HG03457 (cell line): ENCODE measurements around the gene STEAP4.

ENCODE experiments used
- ATAC-seq: cut with Tn5 transposase; IDR thresholded peaks from one replicate; pipeline ENCODE4 v1.9.1; 2021; ENCODE audit warnings: moderate number of reproducible peaks; ENCODE audit not compliant: unreplicated experiment

Gene STEAP4

GRCh38 chr7:88306590-88307048, at the start of gene STEAP4:
TSS of gene STEAP4 (minus strand) at chr7:88306894. CDS start at chr7:88284269, 22,625 bp downstream.
- no peak for ATAC-seq

- no peak for ATAC-seq
These were observed 48.3 kb upstream of the STEAP4 start for GRCh38 chr7:88355011-88355410.

- ATAC-seq, result no peak
These were observed 43.4 kb upstream of the STEAP4 start for GRCh38 chr7:88350118-88350517.

- ATAC-seq, result no peak
These were observed 40.8 kb upstream of the STEAP4 start for GRCh38 chr7:88347517-88347916.

- ATAC-seq, result no peak
These were observed 40.4 kb upstream of the STEAP4 start for GRCh38 chr7:88347090-88347489.

GRCh38 chr7:88346357-88346756, 39.7 kb upstream of the STEAP4 start:
- no peak for ATAC-seq

GRCh38 chr7:88344956-88345832, 38.5 kb upstream of the STEAP4 start:
- ATAC-seq, result no peak

GRCh38 chr7:88344271-88344670, 37.6 kb upstream of the STEAP4 start:
- ATAC-seq, result no peak

- ATAC-seq, result no peak
These were observed 32.7 kb upstream of the STEAP4 start for GRCh38 chr7:88339195-88339922.

GRCh38 chr7:88338503-88338902, 31.8 kb upstream of the STEAP4 start:
- no peak for ATAC-seq

GRCh38 chr7:88337572-88337971, 30.9 kb upstream of the STEAP4 start:
- no peak for ATAC-seq

- no peak for ATAC-seq
These were observed 24.6 kb upstream of the STEAP4 start for GRCh38 chr7:88331322-88331721.

GRCh38 chr7:88329532-88330463, 23.1 kb upstream of the STEAP4 start:
- no peak for ATAC-seq

GRCh38 chr7:88328787-88329186, 22.1 kb upstream of the STEAP4 start:
- no peak for ATAC-seq

GRCh38 chr7:88324699-88325098, 18.0 kb upstream of the STEAP4 start:
- no peak for ATAC-seq

GRCh38 chr7:88322151-88322550, 15.5 kb upstream of the STEAP4 start:
- ATAC-seq, result no peak

- ATAC-seq, result no peak
These were observed 15.0 kb upstream of the STEAP4 start for GRCh38 chr7:88321694-88322093.

GRCh38 chr7:88318196-88318595, 11.5 kb upstream of the STEAP4 start:
- ATAC-seq, result no peak

GRCh38 chr7:88317422-88317821, 10.7 kb upstream of the STEAP4 start:
- ATAC-seq, result no peak

- ATAC-seq, result no peak
These were observed 9.8 kb upstream of the STEAP4 start for GRCh38 chr7:88316456-88316855.

- ATAC-seq, result no peak
These were observed 8.8 kb upstream of the STEAP4 start for GRCh38 chr7:88315522-88315921.
